Endothelial cell of umbilical vein (primary cell): Measurements from ENCODE around the gene ATP13A5. TPM values are rescaled to one million over a fixed set of nuclear protein-coding genes. Genes with fewer than 3 reads are reported as not detected.

Experiments
- BruUV-seq: library from RNA; stranded (reverse); fragments of 400-500 nt; replicated peaks from 2 replicates; lab custom pipeline; 2021; lab: Mats Ljungman, UMichigan
- CTCF ChIA-PET: fragments of 300-600, 350-600 bp; sonication (Branson Sonifier 250); formaldehyde crosslinking; loops from one replicate; lab custom pipeline; 2021; ENCODE audit warnings: antibody characterized with exemption, inconsistent platforms; lab: Charles Lee
- POLR2A ChIA-PET: fragments of 300-600, 350-600 bp; sonication (Branson Sonifier 250); formaldehyde crosslinking; loops from one replicate; lab custom pipeline; 2021; ENCODE audit warnings: antibody characterized with exemption, inconsistent platforms; lab: Charles Lee
- DNase-seq: peaks from one replicate; pipeline ENCODE4 v3.0.0-alpha.2; 2011; ENCODE audit warnings: low read depth, low spot score
- FAIRE-seq: peaks from 2 replicates; lab custom pipeline; 2011; peaks lifted over from hg19 to GRCh38; lab: Jason Lieb, UNC
- H2AFZ ChIP-seq: 2 replicates; pipeline ENCODE4 v1.6.0; 2012; ENCODE audit warnings: low read depth, low read length, control low read depth, inconsistent platforms
- H3K27ac ChIP-seq: 2 replicates; pipeline ENCODE4 v1.5.1; 2011; ENCODE audit warnings: low read depth, mild to moderate bottlenecking, control low read depth, low read length, moderate library complexity; ENCODE audit not compliant: insufficient read depth
- H3K27me3 ChIP-seq, 2 experiments: 2 replicates each; pipeline versions ENCODE4 v1.6.0 to v1.6.1; 2011; ENCODE audit warnings: low read length in 2 of 2, mixed read lengths in 1 of 2; ENCODE audit not compliant: control insufficient read depth in 2 of 2, insufficient read depth in 2 of 2
- H3K36me3 ChIP-seq, 2 experiments: 2 replicates in 1 of 2; 3 replicates in 1 of 2; pipeline ENCODE4 v1.5.1; 2011; ENCODE audit warnings: low read length in 2 of 2, mild to moderate bottlenecking in 1 of 2, moderate library complexity in 1 of 2; ENCODE audit not compliant: control insufficient read depth in 2 of 2, insufficient read depth in 2 of 2; ENCODE audit errors: extremely low read depth in 1 of 2
- H3K4me1 ChIP-seq: 3 replicates; pipeline ENCODE4 v1.5.1; 2011; ENCODE audit warnings: mild to moderate bottlenecking, low read length; ENCODE audit not compliant: control insufficient read depth, insufficient read depth; ENCODE audit errors: extremely low read depth
- H3K4me2 ChIP-seq: 2 replicates; pipeline ENCODE4 v1.6.1; 2011; ENCODE audit warnings: low read length, control low read depth, mixed read lengths; ENCODE audit not compliant: insufficient read depth
- H3K4me3 ChIP-seq, 3 experiments: fragments of 200-600 bp in 1 of 3; sonication (generic), shearing (Covaris generic) in 1 of 3; replicated peaks in 1 of 3; 2 replicates each; pipeline ENCODE4 v1.5.1; 2011 to 2016; ENCODE audit warnings: control low read depth in 3 of 3, low read length in 3 of 3, mild to moderate bottlenecking in 2 of 3, inconsistent platforms in 1 of 3, low read depth in 1 of 3, moderate library complexity in 1 of 3; ENCODE audit not compliant: insufficient read depth in 1 of 3
- H3K79me2 ChIP-seq: 2 replicates; pipeline ENCODE4 v1.6.0; 2012; ENCODE audit warnings: low read length, inconsistent platforms; ENCODE audit not compliant: control insufficient read depth, insufficient read depth
- H3K9ac ChIP-seq: replicated peaks from 2 replicates; pipeline ENCODE3; 2011; ENCODE audit warnings: low read length, control low read depth; ENCODE audit not compliant: insufficient read depth; ENCODE audit errors: extremely low read depth
- H3K9me1 ChIP-seq: replicated peaks from 3 replicates; pipeline ENCODE4 v1.6.0; 2011; ENCODE audit warnings: mild to moderate bottlenecking, low read length; ENCODE audit not compliant: control insufficient read depth, insufficient read depth; ENCODE audit errors: extremely low read depth
- H3K9me3 ChIP-seq: replicated peaks from 2 replicates; pipeline ENCODE4 v1.5.1; 2012; ENCODE audit warnings: low read length, inconsistent platforms; ENCODE audit not compliant: control insufficient read depth, insufficient read depth
- H4K20me1 ChIP-seq: replicated peaks from 2 replicates; pipeline ENCODE3; 2011; ENCODE audit warnings: mild to moderate bottlenecking, low read length; ENCODE audit not compliant: control insufficient read depth, insufficient read depth; ENCODE audit errors: extremely low read depth
- CTCF ChIP-seq, 2 donors: IDR thresholded peaks; 1 replicate in 1 of 2; 2 replicates in 1 of 2; pipeline ENCODE4 v1.5.1; 2011; ENCODE audit warnings: low read length in 2 of 2, mild to moderate bottlenecking in 2 of 2, moderate library complexity in 2 of 2, control low read depth in 1 of 2, inconsistent platforms in 1 of 2, low read depth in 1 of 2; ENCODE audit not compliant: insufficient read depth in 1 of 2; ENCODE audit errors: extremely low read depth in 1 of 2
- EZH2 ChIP-seq: IDR thresholded peaks from 2 replicates; pipeline ENCODE4 v1.6.1; 2012; ENCODE audit warnings: borderline replicate concordance, low read depth, mild to moderate bottlenecking, moderate library complexity, low read length, inconsistent platforms; ENCODE audit not compliant: severe bottlenecking
- FOS ChIP-seq: IDR thresholded peaks from 2 replicates; pipeline ENCODE4 v1.6.1; 2011; ENCODE audit warnings: mild to moderate bottlenecking, low read length, moderate library complexity, borderline replicate concordance; ENCODE audit not compliant: insufficient read depth
- GATA2 ChIP-seq: IDR thresholded peaks from 2 replicates; pipeline ENCODE4 v1.7.0; 2011; ENCODE audit warnings: low read depth, mild to moderate bottlenecking, moderate library complexity, mixed read lengths, low read length; ENCODE audit not compliant: insufficient read length, insufficient read depth
- JUN ChIP-seq: IDR thresholded peaks from 2 replicates; pipeline ENCODE4 v1.6.1; 2011; ENCODE audit warnings: borderline replicate concordance, low read depth; ENCODE audit not compliant: insufficient read length, insufficient read depth
- MAX ChIP-seq: IDR thresholded peaks from 2 replicates; pipeline ENCODE4 v1.6.1; 2011; ENCODE audit not compliant: insufficient read depth, insufficient read length
- MYC ChIP-seq: IDR thresholded peaks from one replicate; pipeline ENCODE4 v1.6.1; 2011; ENCODE audit warnings: mild to moderate bottlenecking, low read depth, low read length
- POLR2A ChIP-seq: IDR thresholded peaks from 2 replicates; pipeline ENCODE4 v1.6.1; 2012; ENCODE audit warnings: low read depth, mild to moderate bottlenecking, control low read depth, low read length
- POLR2AphosphoS5 ChIP-seq: IDR thresholded peaks from 2 replicates; pipeline ENCODE4 v1.6.1; 2012; ENCODE audit warnings: low read depth, mild to moderate bottlenecking, control low read depth, low read length, moderate library complexity; ENCODE audit not compliant: insufficient read depth
- dilution Hi-C: fragments of 300-500 bp; cut with MboI; formaldehyde crosslinking; loops from one replicate; pipeline ENCODE4 v1.15.0; 2019; ENCODE audit warnings: low sequenced_read_pairs; ENCODE audit not compliant: extremely low pct_ligation_motif_present
- intact Hi-C: fragments of 100-400 bp; cut with micrococcal nuclease; formaldehyde crosslinking; loops from one replicate; pipeline ENCODE4 v1.10.0; 2022
- polyA plus RNA-seq, 4 experiments: library from polyadenylated mRNA; depleted of rRNA in 3 of 4; stranded (reverse) in 3 of 4; unstranded in 1 of 4; fragments of >200 nt; gene quantifications; 2 replicates each; pipeline versions ENCODE4 v1.2.1 to v1.2.3, GENCODE V29; 2011 to 2012; ENCODE audit warnings: missing spikeins in 1 of 4
- total RNA-seq: library from RNA; stranded (reverse); gene quantifications from 2 replicates; pipeline ENCODE4 v1.2.3, GENCODE V29; 2021

Gene ATP13A5
- total and polyA plus RNA-seq, 2 donors (not counting 3 experiments of a cell fraction or from before 2014, with no cell fraction given), result not detected

GRCh38 chr3:193330555-193331204, 47.9 kb downstream of the ATP13A5 start:
- H3K9ac ChIP-seq, result no peak overlapping the region
- BruUV-seq, result no TSS peak
- no peaks in the 10 kb centered on the region for H3K79me2 ChIP-seq
- DNase-seq (peak; percentile 2), FAIRE-seq (no peak)
- TF ChIP-seq FOS (no peak), POLR2AphosphoS5 (no peak), EZH2 (no peak), GATA2 (no peak), POLR2A (no peak), MYC (no peak), MAX (no peak), JUN (no peak), CTCF (IDR thresholded peaks at IDR 0.05; ENCODE audit: extremely low read depth in 1 of 2, insufficient read depth in 1 of 2, low read depth in 1 of 2, low read length in 2 of 2) (no peak)
- no peaks in the 10 kb centered on the region for H3K9me3 ChIP-seq
- H3K4me1 ChIP-seq, result no peaks in the 10 kb centered on the region
- ChIA-PET CTCF (no interaction called here), POLR2A (no interaction called here)
- no peak overlapping the region for H3K4me3 ChIP-seq
- H3K36me3 ChIP-seq, result no peaks in the 10 kb centered on the region
- H3K27me3 ChIP-seq, result no peaks in the 10 kb centered on the region
- H3K9me1 ChIP-seq, result no peaks in the 10 kb centered on the region
- H2AFZ ChIP-seq, result no peak overlapping the region
- no peaks in the 10 kb centered on the region for H4K20me1 ChIP-seq
- dilution Hi-C loops, result no loop called here
- no peak overlapping the region for H3K27ac ChIP-seq
- no peak overlapping the region for H3K4me2 ChIP-seq
- intact Hi-C loops, result no loop called here
